ENCODE data around the gene RECK.

Gene RECK

GRCh38 chr9:36049408-36049807, 12.7 kb downstream of the RECK start:
- TF ChIP-seq ZFX (IDR thresholded peaks at IDR 0.05) = no peak
- no peak for TF ChIP-seq CTCF (conservative IDR thresholded peaks at IDR 0.05)
- H3K27ac ChIP-seq = no peak overlapping the region

- TF ChIP-seq CTCF (conservative IDR thresholded peaks at IDR 0.05) = no peak
- H3K27ac ChIP-seq = no peak overlapping the region
Measured at GRCh38 chr9:36050476-36050875, 13.8 kb downstream of the RECK start.

- TF ChIP-seq ZFX (IDR thresholded peaks at IDR 0.05) (no peak), CTCF (conservative IDR thresholded peaks at IDR 0.05) (no peak)
- no peak overlapping the region for H3K27ac ChIP-seq
Measured at GRCh38 chr9:36051317-36051716, 14.6 kb downstream of the RECK start.

- no peak overlapping the region for H3K27ac ChIP-seq
- TF ChIP-seq CTCF (conservative IDR thresholded peaks at IDR 0.05) (no peak), ZFX (IDR thresholded peaks at IDR 0.05) (no peak)
Measured at GRCh38 chr9:36053971-36054370, 17.3 kb downstream of the RECK start.

GRCh38 chr9:36056896-36057295, 20.2 kb downstream of the RECK start:
- TF ChIP-seq CTCF (conservative IDR thresholded peaks at IDR 0.05) (no peak), ZFX (IDR thresholded peaks at IDR 0.05) (no peak)
- H3K27ac ChIP-seq = no peak overlapping the region

- TF ChIP-seq CTCF (conservative IDR thresholded peaks at IDR 0.05) = no peak
- TF ChIP-seq ZFX (IDR thresholded peaks at IDR 0.05) = no peak
- H3K27ac ChIP-seq = no peak overlapping the region
Measured at GRCh38 chr9:36063804-36064447, 27.2 kb downstream of the RECK start.

GRCh38 chr9:36064448-36065037, 27.8 kb downstream of the RECK start:
- no peak overlapping the region for H3K27ac ChIP-seq
- no peak for TF ChIP-seq CTCF (conservative IDR thresholded peaks at IDR 0.05)
- no peak for TF ChIP-seq ZFX (IDR thresholded peaks at IDR 0.05)
